Esophagus (tissue), 2 donors: ENCODE results near the gene KCNMA1. TPM values are rescaled to one million over a fixed set of nuclear protein-coding genes. Genes with fewer than 3 reads are reported as not detected.

ENCODE experiments used
- H3K27ac ChIP-seq, 2 donors: one replicate each; pipeline ENCODE4 v1.5.1; 2013; ENCODE audit warnings: low read depth in 2 of 2, mild to moderate bottlenecking in 2 of 2, inconsistent platforms in 1 of 2, low read length in 1 of 2, moderate library complexity in 1 of 2
- H3K27me3 ChIP-seq, 2 donors: one replicate each; pipeline ENCODE4 v1.6.1; 2013; ENCODE audit warnings: low read length in 2 of 2, control low read depth in 1 of 2, mild to moderate bottlenecking in 1 of 2; ENCODE audit not compliant: insufficient read depth in 2 of 2, control insufficient read depth in 1 of 2
- H3K36me3 ChIP-seq, 2 donors: one replicate each; pipeline ENCODE4 v1.6.1; 2013; ENCODE audit warnings: low read length in 1 of 2; ENCODE audit not compliant: control insufficient read depth in 2 of 2, insufficient read depth in 2 of 2
- H3K4me1 ChIP-seq, 2 donors: one replicate each; pipeline ENCODE4 v1.6.1; 2013; ENCODE audit warnings: low read length in 1 of 2; ENCODE audit not compliant: control insufficient read depth in 2 of 2, insufficient read depth in 2 of 2
- H3K4me3 ChIP-seq, 2 donors: one replicate each; pipeline ENCODE4 v1.5.1; 2013; ENCODE audit warnings: low read length in 2 of 2, mild to moderate bottlenecking in 2 of 2, low read depth in 1 of 2, moderate library complexity in 1 of 2
- H3K9me3 ChIP-seq, 2 donors: one replicate each; pipeline ENCODE4 v1.6.1; 2013; ENCODE audit warnings: mild to moderate bottlenecking in 2 of 2, low read depth in 1 of 2, low read length in 1 of 2, moderate library complexity in 1 of 2; ENCODE audit not compliant: control insufficient read depth in 2 of 2, insufficient read depth in 1 of 2
- WGBS, 2 donors: extraction: QIAGEN DNeasy Blood & Tissue Kit; methylation state at CpG; one replicate each; pipeline ENCODE4 v1.1.7; 2013; 5-methylcytosine and 5-hydroxymethylcytosine counted together
- polyA plus RNA-seq, 2 donors: library from polyadenylated mRNA; stranded (reverse); fragments of 200-250 nt; gene quantifications; one replicate each; pipeline ENCODE4 v1.2.3, GENCODE V29; 2013
- donor health status: healthy with polysubstance abuse.
- donor health status: Bipolar disorder and iron deficiency.

The KCNMA1 gene
- polyA plus RNA-seq, 2 donors, result 8.4 to 11.2 TPM

GRCh38 chr10:76910184-76910962 lies 727.2 kb downstream of the KCNMA1 start:
- H3K4me3 ChIP-seq, result no peak overlapping the region
- H3K9me3 ChIP-seq, result no peaks in the 10 kb centered on the region
- H3K36me3 ChIP-seq, result no peaks in the 10 kb centered on the region
- 90 to 92% methylated on average over 8 of the region's 8 CpGs for WGBS, 2 donors
- no peaks in the 10 kb centered on the region for H3K27me3 ChIP-seq
- H3K4me1 ChIP-seq, result peaks cover 0 to 2% of the 10 kb centered on the region in 2 donors
- no peak overlapping the region for H3K27ac ChIP-seq

GRCh38 chr10:76906256-76906655 lies 731.4 kb downstream of the KCNMA1 start:
- WGBS, 2 donors, result 93 to 97% methylated on average over 2 of the region's 2 CpGs
- H3K27ac ChIP-seq, result no peak overlapping the region
- H3K27me3 ChIP-seq, result no peaks in the 10 kb centered on the region
- no peaks in the 10 kb centered on the region for H3K9me3 ChIP-seq
- H3K4me1 ChIP-seq, result peaks cover 0 to 2% of the 10 kb centered on the region in 2 donors
- no peaks in the 10 kb centered on the region for H3K36me3 ChIP-seq
- no peak overlapping the region for H3K4me3 ChIP-seq

DNA sequence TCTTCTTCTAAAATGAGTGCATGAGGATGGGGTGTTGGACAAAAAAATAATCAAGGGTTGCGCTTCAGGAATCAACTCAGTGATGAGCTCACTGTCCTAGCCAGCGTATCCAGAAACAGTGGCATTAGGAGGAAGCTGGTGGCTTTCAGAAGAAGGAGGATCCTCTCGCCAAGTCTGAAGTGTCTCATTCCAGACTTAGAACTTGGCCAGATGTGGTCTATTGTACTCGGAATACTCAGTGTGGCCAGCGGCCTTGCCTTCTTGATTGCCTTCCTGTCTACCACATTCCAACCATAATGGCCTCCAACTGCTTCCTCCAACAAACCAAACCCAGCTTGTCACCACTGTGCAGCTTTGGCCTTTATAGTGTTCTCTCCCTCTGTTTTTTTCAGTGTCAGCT lies 732.4 kb downstream of the KCNMA1 start:
- Histone ChIP-seq H3K4me3 (no peak overlapping the region), H3K27me3 (no peaks in the 10 kb centered on the region)
- WGBS, 2 donors, result 81 to 86% methylated on average over 5 of the region's 5 CpGs

DNA sequence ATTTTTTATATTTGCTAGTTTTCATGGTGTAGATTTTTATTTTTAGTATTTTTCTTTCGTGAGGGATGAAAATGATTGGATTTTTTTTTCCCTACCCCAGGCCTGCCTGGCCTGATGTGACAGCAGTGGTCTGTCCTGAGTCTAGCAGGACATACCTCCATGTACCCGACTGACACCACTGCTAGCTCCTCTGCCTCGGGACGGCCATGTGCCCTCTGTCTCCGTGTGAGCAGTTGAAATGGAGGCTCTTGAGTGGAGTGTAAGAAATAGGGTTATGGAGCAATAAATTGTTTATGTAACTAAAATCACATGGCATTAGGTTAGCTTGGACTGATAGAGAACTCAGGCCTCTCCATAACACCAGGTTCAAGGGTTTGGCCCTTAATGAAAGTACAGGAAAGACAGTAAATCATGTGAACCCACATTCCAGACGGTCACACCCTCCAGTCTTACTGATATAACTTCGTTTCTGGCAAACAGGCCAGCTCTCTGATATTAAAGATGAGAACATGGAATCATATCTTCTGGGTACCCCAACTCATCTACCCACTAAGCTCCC lies 734.1 kb downstream of the KCNMA1 start:
- Histone ChIP-seq H3K27ac (no peak overlapping the region), H3K4me1 (no peaks in the 10 kb centered on the region), H3K27me3 (no peaks in the 10 kb centered on the region), H3K4me3 (no peak overlapping the region), H3K9me3 (no peaks in the 10 kb centered on the region), H3K36me3 (no peaks in the 10 kb centered on the region)
- 70 to 75% methylated on average over 7 of the region's 7 CpGs for WGBS, 2 donors

More for the DNA sequence above, 732.4 kb downstream of the KCNMA1 start:
- Histone ChIP-seq H3K36me3 (no peaks in the 10 kb centered on the region), H3K4me1 (peaks cover 0 to 2% of the 10 kb centered on the region in 2 donors), H3K9me3 (no peaks in the 10 kb centered on the region), H3K27ac (no peak overlapping the region)

- no peak overlapping the region for H3K4me3 ChIP-seq
- H3K4me1 ChIP-seq, result no peaks in the 10 kb centered on the region
- no peaks in the 10 kb centered on the region for H3K27me3 ChIP-seq
- WGBS, 2 donors, result 76 to 82% methylated on average over 10 of the region's 10 CpGs
- H3K27ac ChIP-seq, result no peak overlapping the region
- no peaks in the 10 kb centered on the region for H3K9me3 ChIP-seq
- H3K36me3 ChIP-seq, result no peaks in the 10 kb centered on the region
Observed at GRCh38 chr10:76902949-76903348, 734.7 kb downstream of the KCNMA1 start.

DNA sequence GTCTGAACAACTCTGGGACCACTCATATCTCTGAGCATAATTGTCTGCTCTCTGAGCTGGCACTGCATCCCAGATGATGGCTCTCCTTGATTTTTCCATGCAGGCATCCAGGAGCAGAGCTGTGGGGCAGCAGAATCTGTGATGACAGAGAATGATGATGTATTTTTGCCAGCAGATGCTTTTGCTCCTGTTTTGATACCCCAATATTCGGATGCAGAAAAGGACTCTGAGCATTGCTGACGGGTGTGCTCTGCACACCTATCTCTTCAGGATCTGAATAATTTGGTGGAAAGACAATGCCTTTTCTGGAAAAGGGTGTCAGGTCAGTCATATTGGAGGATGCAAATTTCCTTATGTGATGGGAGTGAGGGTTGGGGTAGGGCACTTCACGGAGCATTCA lies 735.9 kb downstream of the KCNMA1 start:
- Histone ChIP-seq H3K27me3 (no peaks in the 10 kb centered on the region), H3K36me3 (no peaks in the 10 kb centered on the region), H3K9me3 (no peaks in the 10 kb centered on the region), H3K27ac (no peak overlapping the region), H3K4me3 (no peak overlapping the region), H3K4me1 (no peaks in the 10 kb centered on the region)
- WGBS, 2 donors, result 84 to 89% methylated on average over 3 of the region's 3 CpGs

DNA sequence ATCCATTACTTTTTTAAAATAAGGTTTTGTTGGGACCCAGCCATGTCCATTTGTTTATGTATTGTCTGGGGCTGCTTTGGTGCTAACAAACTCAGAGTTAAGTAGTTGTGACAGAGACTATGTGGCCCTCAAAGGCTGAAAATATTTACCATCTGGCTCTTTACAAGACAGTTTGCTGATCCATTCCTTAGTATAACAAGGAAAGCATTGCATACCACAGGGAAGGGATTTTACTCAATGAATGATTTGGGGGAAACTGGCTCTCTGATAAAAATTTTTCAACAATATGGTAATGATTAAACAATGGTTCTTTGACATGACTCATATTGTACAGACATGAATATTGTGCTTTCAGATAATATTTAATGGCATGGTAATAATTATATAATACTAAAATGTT lies 738.1 kb downstream of the KCNMA1 start:
- H3K27ac ChIP-seq, result no peak overlapping the region
- H3K4me1 ChIP-seq, result no peaks in the 10 kb centered on the region
- H3K27me3 ChIP-seq, result no peaks in the 10 kb centered on the region
- H3K4me3 ChIP-seq, result no peak overlapping the region
- no peaks in the 10 kb centered on the region for H3K9me3 ChIP-seq
- no peaks in the 10 kb centered on the region for H3K36me3 ChIP-seq

- Histone ChIP-seq H3K9me3 (no peaks in the 10 kb centered on the region), H3K36me3 (peaks cover 0 to 2% of the 10 kb centered on the region in 2 donors), H3K27me3 (no peaks in the 10 kb centered on the region), H3K4me3 (no peak overlapping the region), H3K4me1 (no peaks in the 10 kb centered on the region), H3K27ac (no peak overlapping the region)
- 61 to 62% methylated on average over 5 of the region's 5 CpGs for WGBS, 2 donors
Observed at GRCh38 chr10:76892766-76893479, 744.7 kb downstream of the KCNMA1 start.

- Histone ChIP-seq H3K36me3 (peaks cover 0 to 2% of the 10 kb centered on the region in 2 donors), H3K9me3 (no peaks in the 10 kb centered on the region), H3K4me1 (no peaks in the 10 kb centered on the region), H3K27me3 (no peaks in the 10 kb centered on the region), H3K4me3 (no peak overlapping the region), H3K27ac (no peak overlapping the region)
- WGBS, 2 donors, result 94 to 95% methylated on average over 19 of the region's 19 CpGs
Observed at GRCh38 chr10:76887223-76888010, 750.2 kb downstream of the KCNMA1 start.
